A673 (cell line): ENCODE data around the gene WDR62. TPM values are rescaled to one million over a fixed set of nuclear protein-coding genes. Genes with fewer than 3 reads are reported as not detected.

Experiments
- BruUV-seq: library from RNA; stranded (reverse); fragments of 400-500 nt; replicated peaks from 2 replicates; lab custom pipeline; 2021; lab: Mats Ljungman, UMichigan
- CTCF ChIA-PET: fragments of 300-600 bp; sonication (Branson Sonifier 250); formaldehyde crosslinking; loops from one replicate; lab custom pipeline; 2022; ENCODE audit warnings: antibody characterized with exemption; lab: Charles Lee
- POLR2A ChIA-PET: fragments of 300-600 bp; sonication (Branson Sonifier 250); formaldehyde crosslinking; loops from one replicate; lab custom pipeline; 2022; ENCODE audit warnings: antibody characterized with exemption; ENCODE audit not compliant: low non-redundant PET; lab: Charles Lee
- DNase-seq: peaks from one replicate; pipeline ENCODE4 v3.0.0-alpha.2; 2015; ENCODE audit warnings: low spot score
- H3K27ac ChIP-seq: fragments of 200-600 bp; sonication (generic); 2 replicates; pipeline ENCODE4 v1.5.1; 2016; ENCODE audit warnings: mixed run types, low read depth, mild to moderate bottlenecking, mixed read lengths, antibody characterized with exemption, low read length; ENCODE audit not compliant: poor library complexity, severe bottlenecking
- H3K27me3 ChIP-seq: fragments of 200-600 bp; sonication (generic); replicated peaks from 2 replicates; pipeline ENCODE4 v1.6.1; 2017; ENCODE audit warnings: mixed run types, low read depth, mild to moderate bottlenecking, mixed read lengths, antibody characterized with exemption, low read length; ENCODE audit not compliant: insufficient read depth, poor library complexity
- H3K36me3 ChIP-seq: fragments of 200-600 bp; sonication (generic); 2 replicates; pipeline ENCODE4 v1.6.1; 2016; ENCODE audit warnings: mixed run types, mild to moderate bottlenecking, mixed read lengths, antibody characterized with exemption, low read length; ENCODE audit not compliant: insufficient read depth, poor library complexity, severe bottlenecking
- H3K4me1 ChIP-seq: fragments of 200-600 bp; sonication (generic); 2 replicates; pipeline ENCODE4 v1.6.1; 2017; ENCODE audit warnings: mixed run types, mild to moderate bottlenecking, mixed read lengths, antibody characterized with exemption, low read length; ENCODE audit not compliant: insufficient read depth, poor library complexity, severe bottlenecking
- H3K4me3 ChIP-seq: fragments of 200-600 bp; sonication (generic); 2 replicates; pipeline ENCODE4 v1.5.1; 2016; ENCODE audit warnings: low read depth, mixed run types, mild to moderate bottlenecking, mixed read lengths, low read length; ENCODE audit not compliant: poor library complexity, severe bottlenecking
- H3K9me3 ChIP-seq: fragments of 200-600 bp; sonication (generic); 2 replicates; pipeline ENCODE4 v1.6.1; 2016; ENCODE audit warnings: mixed run types, low read depth, mild to moderate bottlenecking, mixed read lengths, antibody characterized with exemption, low read length; ENCODE audit not compliant: poor library complexity, severe bottlenecking
- CTCF ChIP-seq: fragments of 300-800, 200-600 bp; sonication (generic); conservative IDR thresholded peaks from 2 replicates; pipeline ENCODE4 v1.5.1; 2017; ENCODE audit warnings: low read depth, mild to moderate bottlenecking, antibody characterized with exemption, low read length, moderate library complexity, mixed read lengths
- EZH2 ChIP-seq: fragments of 200-600 bp; sonication (generic); IDR thresholded peaks from 2 replicates; pipeline ENCODE4 v1.6.1; 2017; ENCODE audit warnings: borderline replicate concordance, low read depth, mild to moderate bottlenecking, mixed read lengths, antibody characterized with exemption, low read length; ENCODE audit not compliant: poor library complexity, severe bottlenecking
- intact Hi-C: fragments of 100-400 bp; cut with micrococcal nuclease; formaldehyde crosslinking; loops from one replicate; pipeline ENCODE4 v1.10.0; 2022; ENCODE audit not compliant: unreplicated experiment
- total RNA-seq: library from RNA; stranded (reverse); gene quantifications from 2 replicates; pipeline ENCODE4 v1.2.3, GENCODE V29; 2021

Gene WDR62
- total RNA-seq, 1 experiment from 2014 or later: 40.4 TPM

GRCh38 chr19:36013280-36014011 lies 41.3 kb upstream of the WDR62 start:
- intact Hi-C loops: no loop called here
- BruUV-seq: TSS peak; percentile 35
- Histone ChIP-seq H3K9me3 (no peaks in the 10 kb centered on the region), H3K4me3 (peak overlapping the region; percentile 73), H3K27me3 (no peaks in the 10 kb centered on the region), H3K36me3 (no peaks in the 10 kb centered on the region), H3K4me1 (peaks cover 7% of the 10 kb centered on the region), H3K27ac (peak overlapping the region; percentile 70)
- TF ChIP-seq CTCF (no peak), EZH2 (no peak)
- DNase-seq: no peak
- POLR2A ChIA-PET: interaction anchor here (0.7 kb wide), 1 partner anchor 224 kb away, joined by 6 read pairs; no protein-coding TSS in a partner anchor
- CTCF ChIA-PET: no interaction called here

- intact Hi-C loops: no loop called here
- ChIA-PET POLR2A (interaction anchor here (0.7 kb wide), 1 partner anchor 225 kb away, joined by 6 read pairs; no protein-coding TSS in a partner anchor), CTCF (interaction anchor here (0.5 kb wide), 1 partner anchor 155 kb away, joined by 4 read pairs; no protein-coding TSS in a partner anchor)
- no peaks in the 10 kb centered on the region for H3K27me3 ChIP-seq
- peak within 1 kb of the TSS; percentile 73 for H3K4me3 ChIP-seq
- H3K9me3 ChIP-seq: no peaks in the 10 kb centered on the region
- H3K4me1 ChIP-seq: peaks cover 7% of the 10 kb centered on the region
- H3K27ac ChIP-seq: peak within 1 kb of the TSS; percentile 70
- H3K36me3 ChIP-seq: no peaks in the 10 kb centered on the region
- TSS peak; percentile 78 for BruUV-seq
- no peak for TF ChIP-seq EZH2
- TF ChIP-seq CTCF: no peak
- DNase-seq: peak; percentile 100
These were observed 40.4 kb upstream of the WDR62 start, which contains the start of gene ALKBH6 for GRCh38 chr19:36014012-36014924. Gene ALKBH6, minus strand, starts transcription at chr19:36014213. Its CDS starts 816 bp downstream, at chr19:36013397.

- Histone ChIP-seq H3K27ac (no peak overlapping the region), H3K27me3 (no peaks in the 10 kb centered on the region), H3K9me3 (no peaks in the 10 kb centered on the region), H3K4me1 (peaks cover 7% of the 10 kb centered on the region), H3K36me3 (peaks cover 6% of the 10 kb centered on the region), H3K4me3 (no peak overlapping the region)
- BruUV-seq: no TSS peak
- no peak for TF ChIP-seq CTCF
- no peak for TF ChIP-seq EZH2
- ChIA-PET POLR2A (no interaction called here), CTCF (no interaction called here)
- no peak for DNase-seq
- intact Hi-C loops: no loop called here
These were observed 35.5 kb upstream of the WDR62 start for GRCh38 chr19:36019061-36019670.
